ENCODE results near the gene TUBA4B. TPM values are rescaled to one million over a fixed set of nuclear protein-coding genes. Genes with fewer than 3 reads are reported as not detected.
A peak's percentile ranks its signal among the peaks of the same experiment; 100 is the strongest.

TUBA4B gene
- total RNA-seq, 1 experiment from 2014 or later, result not detected

DNA sequence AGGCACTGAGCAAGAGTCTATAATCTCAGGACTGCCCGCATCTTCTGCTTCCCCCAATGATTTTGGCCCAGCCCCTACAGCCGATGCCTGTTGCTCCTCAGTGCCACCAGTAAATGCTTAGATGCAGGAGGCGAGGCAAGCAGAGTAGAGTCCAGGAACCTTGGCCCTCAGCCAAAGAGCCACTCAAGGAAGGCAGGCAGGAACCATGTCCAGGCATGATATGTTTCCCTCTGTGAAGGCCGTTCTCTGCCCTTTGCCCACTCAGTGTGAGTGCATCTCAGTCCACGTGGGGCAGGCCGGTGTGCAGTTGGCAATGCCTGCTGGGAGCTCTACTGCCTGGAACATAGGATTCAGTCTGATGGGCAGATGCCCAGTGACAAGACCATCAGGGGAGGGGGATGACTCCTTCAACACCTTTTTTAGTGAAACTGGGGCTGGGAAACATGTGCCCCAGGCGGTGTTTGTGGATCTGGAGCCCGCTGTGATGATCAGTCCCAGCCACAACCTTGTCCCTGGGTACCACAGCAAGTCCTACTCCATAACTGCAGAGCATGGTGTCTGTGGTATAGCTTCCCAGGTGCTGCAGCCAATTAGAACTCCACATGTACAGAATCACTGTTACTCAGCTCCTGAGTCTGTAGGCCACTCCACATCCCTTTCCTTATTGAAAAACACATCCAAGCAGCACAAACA, 16.5 kb downstream of the TUBA4B start:
- no peaks in the 10 kb centered on the region for H4K20me1 ChIP-seq (ENCODE audit: control insufficient read depth, insufficient read depth, insufficient read length)
- no peak overlapping the region for H3K56ac ChIP-seq (ENCODE audit: insufficient read length, low read depth, low read length)
- H3K18ac ChIP-seq (ENCODE audit: insufficient read length, low read depth, low read length), result no peak overlapping the region
- H3K9me3 ChIP-seq (ENCODE audit: control insufficient read depth, low read depth, low read length), result no peaks in the 10 kb centered on the region
- no peak overlapping the region for H2BK120ac ChIP-seq (ENCODE audit: low read depth, low read length, poor library complexity, severe bottlenecking)
- no peak overlapping the region for H4K8ac ChIP-seq (replicated peaks; ENCODE audit: insufficient read length, low read depth, low read length)
- no peak overlapping the region for H3T11ph ChIP-seq (ENCODE audit: low read length)
- no peak overlapping the region for H2AFZ ChIP-seq (ENCODE audit: low read length)
- Mint-ChIP-seq H3K36me3 (ENCODE audit: insufficient read depth in 1 of 3, low read depth in 3 of 3) (no peaks in the 10 kb centered on the region), H3K9me3 (no peaks in the 10 kb centered on the region), H3K4me3 (no peak overlapping the region), H3K27ac (peak overlapping the region in 1 of 3 experiments; percentile 20; a peak in 1 of 7 replicates), H3K4me1 (peaks cover 8 to 12% of the 10 kb centered on the region in 2 experiments), H3K27me3 (ENCODE audit: low read depth) (peaks cover 43% of the 10 kb centered on the region)
- H2BK20ac ChIP-seq (ENCODE audit: low read depth, low read length, poor library complexity, severe bottlenecking), result no peak overlapping the region
- no CpG with 5 or more reads among the region's 8 CpGs for WGBS (ENCODE audit: extremely low coverage, insufficient read length, low lambda C conversion rate)
- H4K5ac ChIP-seq (ENCODE audit: insufficient read length, low read depth, low read length), result no peak overlapping the region
- H3K23ac ChIP-seq (ENCODE audit: insufficient read length, low read depth, low read length), result no peak overlapping the region
- H2BK12ac ChIP-seq (ENCODE audit: insufficient read length, low read depth, low read length), result no peak overlapping the region
- no peak for DNase-seq
- no peak overlapping the region for H3K4ac ChIP-seq (ENCODE audit: low read depth, low read length)
- no peaks in the 10 kb centered on the region for H3K79me1 ChIP-seq (ENCODE audit: insufficient read depth, low read depth, low read length, poor library complexity, severe bottlenecking)
- H4K91ac ChIP-seq (ENCODE audit: insufficient read length, low read depth, low read length), result no peak overlapping the region
- no peaks in the 10 kb centered on the region for H3K79me2 ChIP-seq (ENCODE audit: insufficient read depth, low read length)
- TF ChIP-seq, protein P1, sequence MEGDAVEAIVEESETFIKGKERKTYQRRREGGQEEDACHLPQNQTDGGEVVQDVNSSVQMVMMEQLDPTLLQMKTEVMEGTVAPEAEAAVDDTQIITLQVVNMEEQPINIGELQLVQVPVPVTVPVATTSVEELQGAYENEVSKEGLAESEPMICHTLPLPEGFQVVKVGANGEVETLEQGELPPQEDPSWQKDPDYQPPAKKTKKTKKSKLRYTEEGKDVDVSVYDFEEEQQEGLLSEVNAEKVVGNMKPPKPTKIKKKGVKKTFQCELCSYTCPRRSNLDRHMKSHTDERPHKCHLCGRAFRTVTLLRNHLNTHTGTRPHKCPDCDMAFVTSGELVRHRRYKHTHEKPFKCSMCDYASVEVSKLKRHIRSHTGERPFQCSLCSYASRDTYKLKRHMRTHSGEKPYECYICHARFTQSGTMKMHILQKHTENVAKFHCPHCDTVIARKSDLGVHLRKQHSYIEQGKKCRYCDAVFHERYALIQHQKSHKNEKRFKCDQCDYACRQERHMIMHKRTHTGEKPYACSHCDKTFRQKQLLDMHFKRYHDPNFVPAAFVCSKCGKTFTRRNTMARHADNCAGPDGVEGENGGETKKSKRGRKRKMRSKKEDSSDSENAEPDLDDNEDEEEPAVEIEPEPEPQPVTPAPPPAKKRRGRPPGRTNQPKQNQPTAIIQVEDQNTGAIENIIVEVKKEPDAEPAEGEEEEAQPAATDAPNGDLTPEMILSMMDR (conservative IDR thresholded peaks at IDR 0.05), result no peak
- H3K27me3 ChIP-seq (ENCODE audit: insufficient read depth, low read length), result no peaks in the 10 kb centered on the region
- no peak overlapping the region for H3K27ac ChIP-seq (ENCODE audit: insufficient read length, low read depth, low read length)
- H2BK5ac ChIP-seq (ENCODE audit: insufficient read length, low read length), result no peak overlapping the region
- no peak overlapping the region for H2BK15ac ChIP-seq (ENCODE audit: low read depth, low read length)
- no peak overlapping the region for H3K9ac ChIP-seq (ENCODE audit: extremely low read depth, insufficient read length, low read length)
- H3K4me1 ChIP-seq (ENCODE audit: insufficient read depth, low read length), result peaks cover 3% of the 10 kb centered on the region; the same call in 1 of the 2 replicates
- H3K23me2 ChIP-seq (ENCODE audit: insufficient read length, low read depth, low read length, poor library complexity, severe bottlenecking), result no peaks in the 10 kb centered on the region
- no peak overlapping the region for H2AK5ac ChIP-seq (ENCODE audit: insufficient read length, low read length)
- no peak overlapping the region for H3K14ac ChIP-seq (ENCODE audit: insufficient read depth, low read length)
- no peak overlapping the region for H3K4me2 ChIP-seq (ENCODE audit: insufficient read depth, insufficient read length, low read length)
